B cell (primary cell): ENCODE results near the gene CNTNAP2. TPM values are rescaled to one million over a fixed set of nuclear protein-coding genes. Genes with fewer than 3 reads are reported as not detected.

Experiments
- ATAC-seq: fragments of 200-7000 bp; cut with Tn5 transposase; one replicate; pipeline ENCODE4 v1.10.0; 2021; ENCODE audit warnings: low read depth, mild to moderate bottlenecking, moderate number of reproducible peaks, moderate library complexity
- CTCF ChIA-PET: fragments of 350-600 bp; sonication (Branson Sonifier 250); formaldehyde crosslinking; loops from one replicate; lab custom pipeline; 2021; ENCODE audit warnings: antibody characterized with exemption, inconsistent platforms; lab: Charles Lee
- POLR2A ChIA-PET: fragments of 350-600 bp; sonication (Branson Sonifier 250); formaldehyde crosslinking; loops from one replicate; lab custom pipeline; 2021; ENCODE audit warnings: antibody characterized with exemption; lab: Charles Lee
- DNase-seq: peaks from one replicate; pipeline ENCODE4 v3.0.0; 2013
- H2AFZ ChIP-seq: 2 replicates; pipeline ENCODE4 v1.6.1; 2012; ENCODE audit warnings: mild to moderate bottlenecking, low read depth, low read length; ENCODE audit not compliant: insufficient read depth, poor library complexity, severe bottlenecking
- H3K27ac ChIP-seq, 2 donors: 1 replicate in 1 of 2; 2 replicates in 1 of 2; pipeline ENCODE4 v1.5.1; 2012 to 2013; ENCODE audit warnings: low read length in 2 of 2, mild to moderate bottlenecking in 2 of 2, moderate library complexity in 1 of 2
- H3K27me3 ChIP-seq, 4 experiments: fragments of 200-600 bp in 1 of 4; sonication (generic) in 1 of 4; replicated peaks in 1 of 4; 1 replicate in 2 of 4; 2 replicates in 2 of 4; pipeline versions ENCODE4 v1.6.1 to v1.7.0; 2013 to 2016; ENCODE audit warnings: low read length in 3 of 4, mild to moderate bottlenecking in 2 of 4, mixed read lengths in 1 of 4, moderate library complexity in 1 of 4; ENCODE audit not compliant: insufficient read depth in 4 of 4, control insufficient read depth in 3 of 4; ENCODE audit errors: control extremely low read depth in 1 of 4
- H3K36me3 ChIP-seq, 2 experiments: replicated peaks in 1 of 2; 1 replicate in 1 of 2; 2 replicates in 1 of 2; pipeline versions ENCODE4 v1.6.1 to v1.7.1; 2013; ENCODE audit warnings: low read length in 1 of 2; ENCODE audit not compliant: insufficient read depth in 2 of 2, control insufficient read depth in 1 of 2; ENCODE audit errors: control extremely low read depth in 1 of 2, extremely low read depth in 1 of 2
- H3K4me1 ChIP-seq, 2 donors: fragments of 200-600 bp in 1 of 2; sonication (generic) in 1 of 2; 1 replicate in 1 of 2; 2 replicates in 1 of 2; pipeline versions ENCODE4 v1.5.1 to v1.6.1; 2013 to 2017; ENCODE audit warnings: low read length in 2 of 2; ENCODE audit not compliant: control insufficient read depth in 2 of 2, insufficient read depth in 2 of 2
- H3K4me2 ChIP-seq: replicated peaks from 2 replicates; pipeline ENCODE3; 2012; ENCODE audit warnings: mild to moderate bottlenecking, low read depth, low read length; ENCODE audit not compliant: poor library complexity, severe bottlenecking
- H3K4me3 ChIP-seq, 5 experiments: fragments of 200-600 bp in 1 of 5; sonication (generic) in 1 of 5; 1 replicate in 3 of 5; 2 replicates in 2 of 5; pipeline versions ENCODE4 v1.5.1 to v1.7.0; 2011 to 2016; ENCODE audit warnings: low read length in 4 of 5, mild to moderate bottlenecking in 4 of 5, low read depth in 2 of 5, control low read depth in 1 of 5, moderate library complexity in 1 of 5; ENCODE audit not compliant: insufficient read depth in 1 of 5; ENCODE audit errors: control extremely low read depth in 1 of 5, extremely low read depth in 1 of 5
- H3K79me2 ChIP-seq: fragments of 200-600 bp; sonication (generic); one replicate; pipeline ENCODE4 v1.6.0; 2016; ENCODE audit warnings: low read length; ENCODE audit not compliant: control insufficient read depth, insufficient read depth
- H3K9ac ChIP-seq: fragments of 200-600 bp; sonication (generic); 2 replicates; pipeline ENCODE4 v1.6.1; 2017; ENCODE audit warnings: mild to moderate bottlenecking, low read length, moderate library complexity
- H3K9me3 ChIP-seq, 3 donors: one replicate each; pipeline versions ENCODE4 v1.6.1 to v1.7.1; 2013; ENCODE audit warnings: low read length in 2 of 3; ENCODE audit not compliant: control insufficient read depth in 2 of 3, insufficient read depth in 1 of 3; ENCODE audit errors: control extremely low read depth in 1 of 3
- H4K20me1 ChIP-seq: 2 replicates; pipeline ENCODE4 v1.6.0; 2012; ENCODE audit warnings: mild to moderate bottlenecking, low read length; ENCODE audit not compliant: insufficient read depth, control insufficient read depth, poor library complexity, severe bottlenecking
- H3K27ac Mint-ChIP-seq: one replicate; pipeline ENCODE4 v1.8.0; 2021; ENCODE audit warnings: mixed read lengths
- H3K27me3 Mint-ChIP-seq: one replicate; pipeline ENCODE4 v1.8.0; 2021; ENCODE audit warnings: mixed read lengths
- H3K4me1 Mint-ChIP-seq: one replicate; pipeline ENCODE4 v1.8.0; 2021; ENCODE audit warnings: mixed read lengths
- H3K4me3 Mint-ChIP-seq: one replicate; pipeline ENCODE4 v1.8.0; 2021; ENCODE audit warnings: mixed read lengths
- H3K9me3 Mint-ChIP-seq: one replicate; pipeline ENCODE4 v1.8.0; 2022; ENCODE audit warnings: mixed read lengths; ENCODE audit not compliant: insufficient read depth
- EZH2 ChIP-seq: IDR thresholded peaks from 2 replicates; pipeline ENCODE4 v1.6.1; 2012; ENCODE audit warnings: borderline replicate concordance, low read depth, mild to moderate bottlenecking, moderate library complexity, low read length; ENCODE audit not compliant: insufficient read depth, poor library complexity, severe bottlenecking
- WGBS: methylation state at CpG from one replicate; pipeline ENCODE4 v1.1.5; 2013; ENCODE audit warnings: missing lambda C conversion rate; ENCODE audit not compliant: insufficient coverage; 5-methylcytosine and 5-hydroxymethylcytosine counted together
- intact Hi-C: fragments of 100-400 bp; cut with micrococcal nuclease; formaldehyde crosslinking; loops from one replicate; pipeline ENCODE4 v1.10.0; 2022
- polyA plus RNA-seq: library from polyadenylated mRNA; depleted of rRNA; stranded (reverse); fragments of >200 nt; gene quantifications from 2 replicates; pipeline ENCODE4 v1.2.3, GENCODE V29; 2012
- total RNA-seq, 2 donors: library from RNA; stranded (reverse); fragments of 120-200 nt in 1 of 2; gene quantifications; 1 replicate in 1 of 2; 2 replicates in 1 of 2; pipeline versions ENCODE4 v1.2.3 to v1.2.4, GENCODE V29; 2013 to 2022
- TF ChIP-seq, protein P1 (sequence below): fragments of 200-600 bp; IDR thresholded peaks from one replicate; pipeline ENCODE4 v1.8.0; 2022; ENCODE audit warnings: antibody characterized with exemption, mild to moderate bottlenecking

Gene CNTNAP2
- total and polyA plus RNA-seq, 2 donors (not counting 1 experiment from before 2014, with no cell fraction given), result 7.4 to 16.6 TPM

DNA sequence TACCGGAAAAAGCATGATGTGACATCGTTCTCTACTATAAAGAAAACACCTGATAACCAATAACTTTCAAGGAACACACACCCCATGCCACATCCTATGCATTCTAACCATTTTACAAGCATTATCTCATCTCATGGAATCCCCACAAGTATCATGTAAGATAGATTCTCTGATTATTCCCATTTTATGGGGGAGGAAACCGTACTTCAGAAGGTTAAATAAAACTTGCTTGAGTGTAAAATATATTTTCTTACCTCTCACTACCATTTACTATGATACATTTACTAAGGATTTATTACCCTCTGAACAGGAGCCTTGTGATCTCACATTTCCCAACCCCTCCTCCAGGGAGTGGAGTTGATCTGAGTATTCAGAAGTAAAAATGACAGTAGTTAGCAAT is 522.7 kb downstream of the CNTNAP2 start:
- intact Hi-C loops, result no loop called here

DNA sequence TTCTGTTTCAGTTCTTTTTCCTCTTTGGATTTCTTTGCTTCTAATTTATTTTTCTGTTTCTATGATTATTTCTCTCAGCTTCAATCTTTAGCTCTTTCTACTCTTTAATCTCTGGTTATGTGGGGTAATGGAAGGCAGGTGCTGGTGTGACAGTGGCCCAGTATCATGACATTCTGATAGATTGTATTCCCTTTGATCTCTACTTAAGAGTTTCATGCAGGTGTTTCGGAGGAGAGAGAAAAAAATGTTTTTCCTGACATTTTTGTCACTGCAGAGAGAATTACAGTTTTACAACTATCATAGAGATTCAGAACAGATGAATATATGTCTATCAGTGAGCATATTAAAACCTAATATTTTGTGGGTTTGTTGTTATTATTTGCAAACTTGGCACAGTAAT is 524.9 kb downstream of the CNTNAP2 start:
- no peaks in the 10 kb centered on the region for H3K4me1 Mint-ChIP-seq
- Histone ChIP-seq H3K79me2 (no peaks in the 10 kb centered on the region), H3K27me3 (no peaks in the 10 kb centered on the region), H3K36me3 (no peaks in the 10 kb centered on the region), H3K4me2 (no peak overlapping the region), H3K9ac (no peak overlapping the region), H3K27ac (no peak overlapping the region), H3K9me3 (no peaks in the 10 kb centered on the region), H3K4me3 (no peak overlapping the region), H4K20me1 (no peaks in the 10 kb centered on the region), H3K4me1 (no peaks in the 10 kb centered on the region), H2AFZ (no peak overlapping the region)
- intact Hi-C loops, result no loop called here
- no peak overlapping the region for H3K4me3 Mint-ChIP-seq
- ChIA-PET CTCF (no interaction called here), POLR2A (no interaction called here)
- no peaks in the 10 kb centered on the region for H3K27me3 Mint-ChIP-seq
- no peak for ATAC-seq
- no CpG with 5 or more reads among the region's 1 CpG for WGBS
- TF ChIP-seq EZH2, result no peak
- TF ChIP-seq, protein P1, sequence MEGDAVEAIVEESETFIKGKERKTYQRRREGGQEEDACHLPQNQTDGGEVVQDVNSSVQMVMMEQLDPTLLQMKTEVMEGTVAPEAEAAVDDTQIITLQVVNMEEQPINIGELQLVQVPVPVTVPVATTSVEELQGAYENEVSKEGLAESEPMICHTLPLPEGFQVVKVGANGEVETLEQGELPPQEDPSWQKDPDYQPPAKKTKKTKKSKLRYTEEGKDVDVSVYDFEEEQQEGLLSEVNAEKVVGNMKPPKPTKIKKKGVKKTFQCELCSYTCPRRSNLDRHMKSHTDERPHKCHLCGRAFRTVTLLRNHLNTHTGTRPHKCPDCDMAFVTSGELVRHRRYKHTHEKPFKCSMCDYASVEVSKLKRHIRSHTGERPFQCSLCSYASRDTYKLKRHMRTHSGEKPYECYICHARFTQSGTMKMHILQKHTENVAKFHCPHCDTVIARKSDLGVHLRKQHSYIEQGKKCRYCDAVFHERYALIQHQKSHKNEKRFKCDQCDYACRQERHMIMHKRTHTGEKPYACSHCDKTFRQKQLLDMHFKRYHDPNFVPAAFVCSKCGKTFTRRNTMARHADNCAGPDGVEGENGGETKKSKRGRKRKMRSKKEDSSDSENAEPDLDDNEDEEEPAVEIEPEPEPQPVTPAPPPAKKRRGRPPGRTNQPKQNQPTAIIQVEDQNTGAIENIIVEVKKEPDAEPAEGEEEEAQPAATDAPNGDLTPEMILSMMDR, result no peak
- DNase-seq, result no peak
- H3K9me3 Mint-ChIP-seq, result peaks cover 2% of the 10 kb centered on the region
- no peak overlapping the region for H3K27ac Mint-ChIP-seq

More for the DNA sequence above, 522.7 kb downstream of the CNTNAP2 start:
- POLR2A ChIA-PET, result no interaction called here
- Histone ChIP-seq H3K27me3 (no peaks in the 10 kb centered on the region), H3K9me3 (no peaks in the 10 kb centered on the region), H3K9ac (no peak overlapping the region), H3K36me3 (no peaks in the 10 kb centered on the region), H3K79me2 (no peaks in the 10 kb centered on the region), H3K27ac (no peak overlapping the region), H3K4me2 (no peak overlapping the region), H4K20me1 (no peaks in the 10 kb centered on the region), H3K4me3 (no peak overlapping the region), H2AFZ (no peak overlapping the region), H3K4me1 (no peaks in the 10 kb centered on the region)
- no peak for ATAC-seq
- CTCF ChIA-PET, result no interaction called here
- Mint-ChIP-seq H3K4me1 (no peaks in the 10 kb centered on the region), H3K27me3 (no peaks in the 10 kb centered on the region), H3K27ac (no peak overlapping the region), H3K4me3 (no peak overlapping the region), H3K9me3 (peaks cover 2% of the 10 kb centered on the region)
- DNase-seq, result no peak
- WGBS, result 100% methylated on average over 2 of the region's 3 CpGs
- TF ChIP-seq, protein P1, result no peak
- TF ChIP-seq EZH2, result no peak
